Left renal cortex interstitium (tissue), 4 donors: Measurements from ENCODE around the gene C1orf159. TPM values are rescaled to one million over a fixed set of nuclear protein-coding genes. Genes with fewer than 3 reads are reported as not detected.

ENCODE experiments used
- DNase-seq, 4 donors: peaks; one replicate each; pipeline ENCODE4 v3.0.0-alpha.2; 2013; ENCODE audit warnings: low read depth in 4 of 4, low spot score in 2 of 4, missing footprints in 1 of 4
- polyA plus RNA-seq, 4 donors: library from polyadenylated mRNA; unstranded; fragments of 120-200 nt; gene quantifications; one replicate each; pipeline ENCODE4 v1.2.1, GENCODE V29; 2013; ENCODE audit not compliant: insufficient read length in 4 of 4

Gene C1orf159
- polyA plus RNA-seq, 4 donors, result 5.5 to 24.1 (median 14.1) TPM

- DNase-seq, result no peak
Observed at GRCh38 chr1:1132956-1133750, 17.3 kb upstream of the C1orf159 start.

- no peak for DNase-seq
Observed at GRCh38 chr1:1132042-1132950, 16.4 kb upstream of the C1orf159 start.

- DNase-seq, result no peak
Observed at GRCh38 chr1:1130206-1131120, 14.6 kb upstream of the C1orf159 start.

GRCh38 chr1:1129381-1129821, 13.5 kb upstream of the C1orf159 start:
- no peak for DNase-seq

GRCh38 chr1:1128454-1129139, 12.7 kb upstream of the C1orf159 start:
- no peak for DNase-seq

- no peak for DNase-seq
Observed at GRCh38 chr1:1127551-1128451, 11.9 kb upstream of the C1orf159 start.

- DNase-seq, result no peak
Observed at GRCh38 chr1:1125945-1126344, 10.1 kb upstream of the C1orf159 start.

GRCh38 chr1:1124786-1125642, 9.1 kb upstream of the C1orf159 start:
- DNase-seq, result no peak

GRCh38 chr1:1124508-1124785, 8.6 kb upstream of the C1orf159 start:
- no peak for DNase-seq

- DNase-seq, result no peak
Observed at GRCh38 chr1:1123581-1124507, 8.0 kb upstream of the C1orf159 start.

- DNase-seq, result no peak
Observed at GRCh38 chr1:1122981-1123480, 7.1 kb upstream of the C1orf159 start.

GRCh38 chr1:1122078-1122811, 6.4 kb upstream of the C1orf159 start:
- no peak for DNase-seq

GRCh38 chr1:1121611-1122077, 5.8 kb upstream of the C1orf159 start:
- no peak for DNase-seq

- no peak for DNase-seq
Observed at GRCh38 chr1:1120866-1121591, 5.1 kb upstream of the C1orf159 start.

GRCh38 chr1:1120096-1120495, 4.2 kb upstream of the C1orf159 start:
- no peak for DNase-seq
